AG04449 (cell line): ENCODE measurements around the gene DENND1A.

ENCODE experiments used
- CTCF ChIA-PET: fragments of 350-600 bp; formaldehyde crosslinking; extraction: SDS; loops from one replicate; lab custom pipeline; 2021; ENCODE audit warnings: antibody characterized with exemption; lab: Yijun Ruan, JAX
- POLR2A ChIA-PET: fragments of 400-600, 350-600 bp; formaldehyde crosslinking; extraction: SDS; loops from one replicate; lab custom pipeline; 2020; ENCODE audit warnings: antibody characterized with exemption, inconsistent platforms; lab: Yijun Ruan, JAX
- DNase-seq: peaks from one replicate; pipeline ENCODE4 v3.0.0-alpha.2; 2010; ENCODE audit warnings: low read depth, low spot score
- H3K4me3 ChIP-seq: 2 replicates; pipeline ENCODE4 v1.5.1; 2011; ENCODE audit warnings: low read depth, mild to moderate bottlenecking, control low read depth, low read length
- TF ChIP-seq, protein P1 (sequence below): IDR thresholded peaks from one replicate; pipeline ENCODE4 v1.5.1; 2011; ENCODE audit warnings: mild to moderate bottlenecking, moderate library complexity, low read length, control low read depth, inconsistent platforms; ENCODE audit not compliant: insufficient read depth; ENCODE audit errors: missing control alignments

Gene DENND1A

DNA sequence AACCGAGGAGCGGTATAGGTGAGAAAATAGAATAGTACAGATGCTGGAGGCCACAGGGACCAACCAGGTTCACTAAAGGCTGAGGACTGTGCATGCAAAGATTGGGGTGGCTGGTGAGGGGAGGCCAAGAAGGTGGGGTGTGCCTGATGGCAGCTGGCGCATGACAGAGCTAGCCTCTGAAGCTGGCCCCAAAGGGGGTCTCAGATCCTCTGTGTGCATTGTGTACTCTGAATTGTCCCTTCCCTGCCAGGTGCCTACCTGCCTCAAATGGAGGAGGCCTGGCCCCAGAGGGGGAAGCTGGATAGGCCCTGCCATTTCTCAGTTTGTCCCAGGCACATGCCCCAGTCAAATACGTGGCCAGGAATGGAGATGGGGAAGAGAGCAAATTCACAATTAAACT, 510.8 kb downstream of the DENND1A start:
- TF ChIP-seq, protein P1, sequence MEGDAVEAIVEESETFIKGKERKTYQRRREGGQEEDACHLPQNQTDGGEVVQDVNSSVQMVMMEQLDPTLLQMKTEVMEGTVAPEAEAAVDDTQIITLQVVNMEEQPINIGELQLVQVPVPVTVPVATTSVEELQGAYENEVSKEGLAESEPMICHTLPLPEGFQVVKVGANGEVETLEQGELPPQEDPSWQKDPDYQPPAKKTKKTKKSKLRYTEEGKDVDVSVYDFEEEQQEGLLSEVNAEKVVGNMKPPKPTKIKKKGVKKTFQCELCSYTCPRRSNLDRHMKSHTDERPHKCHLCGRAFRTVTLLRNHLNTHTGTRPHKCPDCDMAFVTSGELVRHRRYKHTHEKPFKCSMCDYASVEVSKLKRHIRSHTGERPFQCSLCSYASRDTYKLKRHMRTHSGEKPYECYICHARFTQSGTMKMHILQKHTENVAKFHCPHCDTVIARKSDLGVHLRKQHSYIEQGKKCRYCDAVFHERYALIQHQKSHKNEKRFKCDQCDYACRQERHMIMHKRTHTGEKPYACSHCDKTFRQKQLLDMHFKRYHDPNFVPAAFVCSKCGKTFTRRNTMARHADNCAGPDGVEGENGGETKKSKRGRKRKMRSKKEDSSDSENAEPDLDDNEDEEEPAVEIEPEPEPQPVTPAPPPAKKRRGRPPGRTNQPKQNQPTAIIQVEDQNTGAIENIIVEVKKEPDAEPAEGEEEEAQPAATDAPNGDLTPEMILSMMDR = no peak
- ChIA-PET POLR2A (no interaction called here), CTCF (no interaction called here)
- no peak overlapping the region for H3K4me3 ChIP-seq
- DNase-seq = no peak

DNA sequence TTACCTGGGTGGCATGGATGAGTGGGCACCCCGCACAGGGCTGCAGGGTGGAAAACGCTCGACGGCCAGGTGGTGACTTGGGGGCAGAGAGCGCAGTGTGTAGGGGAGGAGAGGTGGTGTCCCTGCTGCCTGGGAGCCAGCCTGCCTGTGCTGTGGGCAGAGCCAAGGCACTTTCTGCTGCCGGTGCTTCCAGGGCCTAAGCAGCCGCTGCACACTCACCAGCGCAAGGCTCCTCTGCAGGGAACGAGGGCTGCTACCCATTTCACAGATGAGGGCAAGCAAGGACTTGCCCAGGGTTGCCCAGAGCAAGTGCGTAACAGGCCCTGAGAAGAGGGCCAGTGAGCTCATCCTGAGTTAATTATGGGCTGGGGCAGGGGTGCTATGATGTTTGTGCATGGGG, 511.4 kb downstream of the DENND1A start:
- ChIA-PET POLR2A (no interaction called here), CTCF (no interaction called here)
- TF ChIP-seq, protein P1 = no peak
- no peak overlapping the region for H3K4me3 ChIP-seq
- DNase-seq = no peak

DNA sequence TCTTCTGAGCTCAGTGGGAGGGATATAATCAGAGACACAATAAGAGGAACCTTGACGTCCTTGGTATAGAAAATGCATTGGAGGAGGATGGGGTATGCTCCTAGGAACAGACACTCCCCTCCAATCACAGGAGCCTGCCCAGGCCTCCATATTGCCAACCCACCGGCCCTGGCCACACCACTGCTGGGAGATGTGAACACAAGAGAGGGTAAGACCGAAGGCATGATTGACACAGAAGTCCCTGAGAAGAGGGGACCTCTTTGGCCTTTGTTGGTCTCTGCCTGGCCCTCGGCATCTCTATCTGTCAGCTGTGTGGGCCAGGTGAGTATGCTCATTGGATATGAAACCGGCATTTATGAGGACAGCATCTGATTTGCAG, 511.9 kb downstream of the DENND1A start:
- TF ChIP-seq, protein P1 = no peak
- H3K4me3 ChIP-seq = no peak overlapping the region
- ChIA-PET POLR2A (no interaction called here), CTCF (no interaction called here)
- DNase-seq = no peak

DNA sequence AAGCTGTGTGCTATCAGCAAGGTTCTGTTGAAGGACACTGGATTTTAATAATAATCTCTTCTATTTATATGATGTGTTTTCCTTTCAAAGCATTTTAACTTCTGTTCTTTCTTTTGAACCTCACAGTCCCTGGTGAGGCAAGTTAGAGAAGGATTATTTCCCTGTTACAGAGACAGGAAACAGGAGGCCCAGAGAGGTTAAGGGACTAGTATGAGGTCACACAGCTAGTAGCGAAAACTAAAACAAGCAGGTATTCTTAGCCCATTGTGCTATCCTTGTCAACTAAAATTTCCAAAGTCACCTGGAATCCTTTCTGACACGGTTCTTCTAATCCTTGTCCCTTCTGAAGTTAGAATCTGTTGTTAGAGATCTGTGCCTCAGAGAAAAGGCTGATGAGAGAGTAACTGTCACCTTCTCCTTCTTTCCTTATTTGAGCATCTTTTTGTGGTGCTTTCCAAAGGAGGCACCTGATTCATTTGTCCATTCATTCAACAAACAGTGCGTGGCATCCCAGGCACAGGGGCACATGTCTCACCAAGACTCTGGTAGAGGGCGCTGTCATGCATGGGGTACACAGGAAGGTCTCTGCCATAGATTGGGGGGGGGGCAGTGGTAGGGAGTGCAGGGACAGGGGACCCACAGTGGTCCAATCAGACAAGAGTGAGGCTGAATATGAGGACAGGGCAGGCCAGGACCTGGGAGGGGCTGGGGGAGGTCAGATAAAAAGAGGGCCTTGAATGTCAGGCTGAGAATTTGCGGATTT, 512.5 kb downstream of the DENND1A start:
- no peak for DNase-seq
- CTCF ChIA-PET = interaction anchor here (1.3 kb wide), 1 partner anchor 17 kb away, joined by 4 read pairs; no protein-coding TSS in a partner anchor
- no peak overlapping the region for H3K4me3 ChIP-seq
- TF ChIP-seq, protein P1 = no peak
- POLR2A ChIA-PET = no interaction called here

DNA sequence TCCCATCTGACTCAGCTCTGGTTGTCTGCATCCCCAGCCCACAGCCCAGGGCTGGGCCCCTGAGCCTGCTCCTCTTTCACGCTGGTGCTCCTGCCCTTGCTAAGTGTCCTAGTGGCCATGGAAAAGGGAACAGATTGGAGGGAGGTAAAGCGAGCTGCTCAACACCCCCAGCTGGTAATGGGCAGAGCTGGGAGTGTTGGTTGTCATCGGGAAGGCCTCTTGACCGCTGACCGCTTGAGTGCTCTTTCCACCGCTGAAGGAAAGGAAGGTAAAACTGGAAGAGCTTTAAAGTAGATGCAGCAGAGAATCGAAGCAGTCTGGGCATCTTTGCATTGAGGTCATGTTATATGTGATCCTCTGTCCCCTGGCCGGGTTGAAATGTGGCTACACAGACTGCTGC, 513.8 kb downstream of the DENND1A start:
- no peak for DNase-seq
- CTCF ChIA-PET = interaction anchor here (1.2 to 1.3 kb wide), 2 partner anchors 14 to 16 kb away, joined by 4 read pairs; no protein-coding TSS in a partner anchor
- POLR2A ChIA-PET = no interaction called here

More for the DNA sequence above, 513.8 kb downstream of the DENND1A start:
- TF ChIP-seq, protein P1 = no peak
- H3K4me3 ChIP-seq = no peak overlapping the region
